ENCODE data around the gene PRR12.
A peak's percentile ranks its signal among the peaks of the same experiment; 100 is the strongest.

PRR12 gene

DNA sequence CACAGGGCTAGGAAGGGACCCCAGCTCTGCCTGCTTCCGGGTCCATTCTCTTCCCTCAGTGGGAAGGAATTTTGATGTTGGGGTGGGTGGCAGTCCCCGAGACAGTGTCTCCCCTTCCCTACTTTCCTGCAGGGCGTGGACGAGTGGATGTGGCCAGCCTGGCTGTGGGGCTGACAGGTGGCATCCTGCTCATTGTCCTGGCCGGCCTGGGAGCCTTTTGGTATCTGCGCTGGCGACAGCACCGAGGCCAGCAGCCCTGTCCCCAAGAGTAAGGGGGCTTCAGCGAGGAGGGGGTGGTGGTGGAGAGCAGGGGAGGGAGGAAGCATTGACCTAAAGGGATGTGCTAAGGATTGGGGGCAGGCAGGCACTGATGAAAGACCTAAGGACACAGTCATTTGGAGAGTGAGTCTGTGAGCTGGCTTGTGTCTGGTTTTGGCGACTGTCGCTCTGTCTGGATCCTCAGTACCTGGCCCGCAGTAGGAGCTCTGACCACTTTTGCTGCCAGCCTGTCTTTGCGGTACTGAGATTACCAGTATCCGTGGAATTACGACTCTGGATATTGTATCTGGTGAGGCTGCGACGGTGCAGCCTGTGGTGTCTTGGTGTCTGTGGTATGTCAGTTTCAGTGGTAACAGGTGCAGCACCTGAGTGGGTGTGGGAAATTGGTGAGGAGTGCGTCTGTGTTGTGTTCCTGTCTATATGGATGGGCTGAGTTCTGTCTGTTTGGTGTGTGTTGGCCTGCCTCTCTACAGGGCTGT lies 2.4 kb upstream of the PRR12 start:
- DNase-seq (ENCODE audit: insufficient read length, low spot score) = no peak
- TF ChIP-seq SPI1 (IDR thresholded peaks at IDR 0.05; ENCODE audit: low read depth, low read length) (no peak), PAX5 (IDR thresholded peaks at IDR 0.05; ENCODE audit: insufficient read depth, low read length, severe bottlenecking) (no peak), POLR2AphosphoS5 (IDR thresholded peaks at IDR 0.05; ENCODE audit: low read depth, low read length) (no peak), POU2F2 (IDR thresholded peaks at IDR 0.05; ENCODE audit: low read depth, low read length) (no peak), POLR2A (IDR thresholded peaks at IDR 0.05; ENCODE audit: low read depth, low read length) (no peak), TAF1 (IDR thresholded peaks at IDR 0.05; ENCODE audit: low read depth, low read length) (no peak)
- peak; percentile 66 for FAIRE-seq

- TF ChIP-seq PAX5 (IDR thresholded peaks at IDR 0.05; ENCODE audit: insufficient read depth, low read length, severe bottlenecking) (no peak), POLR2AphosphoS5 (IDR thresholded peaks at IDR 0.05; ENCODE audit: low read depth, low read length) (no peak), TAF1 (IDR thresholded peaks at IDR 0.05; ENCODE audit: low read depth, low read length) (no peak), POLR2A (IDR thresholded peaks at IDR 0.05; ENCODE audit: low read depth, low read length) (no peak), POU2F2 (IDR thresholded peaks at IDR 0.05; ENCODE audit: low read depth, low read length) (no peak)
- DNase-seq (ENCODE audit: insufficient read length, low spot score) (no peak), FAIRE-seq (peak; percentile 16)
Observed at GRCh38 chr19:49589502-49589905, 1.5 kb upstream of the PRR12 start.

GRCh38 chr19:49590071-49590970 lies 661 bp upstream of the PRR12 start:
- DNase-seq (ENCODE audit: insufficient read length, low spot score) (peak; percentile 91), FAIRE-seq (peak; percentile 99)
- peak; percentile 87 for TF ChIP-seq POLR2AphosphoS5 (IDR thresholded peaks at IDR 0.05; ENCODE audit: low read depth, low read length)
- TF ChIP-seq POLR2A (IDR thresholded peaks at IDR 0.05; ENCODE audit: low read depth, low read length) = peak; percentile 86
- peak; percentile 85; the same call in 1 of the 2 replicates for TF ChIP-seq TAF1 (IDR thresholded peaks at IDR 0.05; ENCODE audit: low read depth, low read length)
- no peak for TF ChIP-seq SPI1 (IDR thresholded peaks at IDR 0.05; ENCODE audit: low read depth, low read length)

GRCh38 chr19:49591731-49592485 lies 926 bp downstream of the PRR12 start:
- DNase-seq (ENCODE audit: insufficient read length, low spot score) = no peak
- peak; percentile 28 for FAIRE-seq
- TF ChIP-seq TAF1 (IDR thresholded peaks at IDR 0.05; ENCODE audit: low read depth, low read length) = no peak
- no peak for TF ChIP-seq SPI1 (IDR thresholded peaks at IDR 0.05; ENCODE audit: low read depth, low read length)
- no peak for TF ChIP-seq POLR2A (IDR thresholded peaks at IDR 0.05; ENCODE audit: low read depth, low read length)

DNA sequence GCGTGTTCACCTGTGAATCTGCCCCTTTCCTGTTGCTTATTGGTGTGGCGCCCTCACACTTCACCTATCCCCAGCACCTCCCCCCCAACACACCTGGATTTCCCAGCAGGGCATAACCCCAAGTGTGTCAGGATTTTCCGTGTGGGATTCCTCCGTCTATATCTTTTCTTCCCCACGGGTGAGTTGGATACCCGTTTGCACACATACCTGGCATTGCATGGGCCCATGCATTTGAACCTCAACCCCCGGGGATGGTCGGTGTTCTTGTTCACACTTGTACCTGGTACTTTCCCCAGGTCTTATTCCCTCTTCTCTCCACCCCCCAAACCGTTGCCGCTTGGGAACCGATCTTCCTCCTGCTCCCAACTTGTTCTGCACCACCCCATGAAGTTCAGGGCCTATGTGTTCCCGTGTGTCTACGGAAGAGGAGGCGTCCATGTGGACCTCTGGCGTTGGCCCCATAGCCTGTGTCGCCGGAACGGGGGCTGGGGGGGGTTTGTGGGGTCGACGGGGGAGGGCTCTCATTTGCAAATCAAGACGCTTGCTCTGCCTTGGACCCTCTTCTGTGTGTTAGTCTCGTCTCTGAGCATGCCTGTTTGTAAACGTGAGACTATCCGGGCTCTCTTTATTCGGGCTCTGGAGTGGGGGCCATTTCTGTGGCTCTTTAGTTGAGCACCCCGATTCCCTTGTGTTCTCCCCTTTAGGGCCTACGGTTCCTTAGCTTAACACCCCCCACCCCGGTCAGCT lies 1.7 kb downstream of the PRR12 start:
- FAIRE-seq (peak; percentile 88), DNase-seq (ENCODE audit: insufficient read length, low spot score) (no peak)
- TF ChIP-seq POLR2AphosphoS5 (IDR thresholded peaks at IDR 0.05; ENCODE audit: low read depth, low read length) (no peak), SPI1 (IDR thresholded peaks at IDR 0.05; ENCODE audit: low read depth, low read length) (no peak), POU2F2 (IDR thresholded peaks at IDR 0.05; ENCODE audit: low read depth, low read length) (no peak), PAX5 (IDR thresholded peaks at IDR 0.05; ENCODE audit: insufficient read depth, low read length, severe bottlenecking) (no peak), TAF1 (IDR thresholded peaks at IDR 0.05; ENCODE audit: low read depth, low read length) (no peak), POLR2A (IDR thresholded peaks at IDR 0.05; ENCODE audit: low read depth, low read length) (no peak)

DNA sequence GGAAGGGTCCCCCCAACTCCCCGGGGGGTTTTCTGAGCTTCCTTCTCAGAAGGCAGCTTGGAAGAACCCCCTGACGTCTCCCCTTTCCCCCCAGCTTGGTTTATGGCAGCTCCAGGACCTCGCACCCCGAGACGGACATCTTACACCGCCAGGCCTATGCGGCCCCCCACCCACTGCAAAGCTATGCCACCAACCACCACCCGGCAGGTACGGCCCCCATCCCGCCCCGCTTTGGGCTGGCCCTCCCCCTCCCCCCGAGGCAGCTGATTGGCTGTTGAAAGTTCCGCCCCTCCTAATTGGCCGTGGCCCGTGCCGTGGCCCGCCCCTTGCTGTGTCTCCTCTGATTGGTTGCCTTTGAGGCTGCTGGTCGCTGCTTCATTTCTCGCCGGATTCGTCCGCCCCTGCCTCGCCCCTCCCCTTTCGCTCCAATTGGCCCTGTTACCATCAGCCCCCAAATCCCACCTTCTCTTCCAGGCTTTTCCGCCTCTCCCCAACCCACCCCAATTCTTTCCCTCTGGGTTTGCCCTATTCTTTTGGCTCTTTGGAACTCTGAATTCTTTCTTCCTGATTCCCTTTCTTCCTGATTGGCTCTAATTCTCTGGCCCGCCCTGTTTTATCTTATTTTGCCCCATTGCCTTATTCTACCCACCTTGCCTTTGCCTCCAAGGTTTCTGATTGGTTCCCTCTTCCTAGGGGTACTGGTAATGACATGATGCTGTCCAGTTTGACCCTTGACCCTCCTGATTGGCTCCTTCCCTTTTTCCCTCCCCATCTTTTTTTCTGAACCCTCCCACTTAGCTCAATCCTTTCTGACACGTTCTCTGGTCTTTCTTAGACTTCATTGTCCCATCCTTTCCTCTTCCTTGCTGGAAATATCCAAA lies 2.5 kb downstream of the PRR12 start:
- FAIRE-seq (peak; percentile 100), DNase-seq (ENCODE audit: insufficient read length, low spot score) (peak; percentile 100)
- TF ChIP-seq PAX5 (IDR thresholded peaks at IDR 0.05; ENCODE audit: insufficient read depth, low read length, severe bottlenecking) = no peak
- TF ChIP-seq POU2F2 (IDR thresholded peaks at IDR 0.05; ENCODE audit: low read depth, low read length) = no peak
- TF ChIP-seq POLR2AphosphoS5 (IDR thresholded peaks at IDR 0.05; ENCODE audit: low read depth, low read length) = no peak
- no peak for TF ChIP-seq POLR2A (IDR thresholded peaks at IDR 0.05; ENCODE audit: low read depth, low read length)
- TF ChIP-seq SPI1 (IDR thresholded peaks at IDR 0.05; ENCODE audit: low read depth, low read length) = no peak
- no peak for TF ChIP-seq TAF1 (IDR thresholded peaks at IDR 0.05; ENCODE audit: low read depth, low read length)

- no peak for TF ChIP-seq POU2F2 (IDR thresholded peaks at IDR 0.05; ENCODE audit: low read depth, low read length)
- no peak for TF ChIP-seq POLR2A (IDR thresholded peaks at IDR 0.05; ENCODE audit: low read depth, low read length)
- no peak for TF ChIP-seq SPI1 (IDR thresholded peaks at IDR 0.05; ENCODE audit: low read depth, low read length)
- no peak for TF ChIP-seq PAX5 (IDR thresholded peaks at IDR 0.05; ENCODE audit: insufficient read depth, low read length, severe bottlenecking)
- TF ChIP-seq TAF1 (IDR thresholded peaks at IDR 0.05; ENCODE audit: low read depth, low read length) = no peak
- TF ChIP-seq POLR2AphosphoS5 (IDR thresholded peaks at IDR 0.05; ENCODE audit: low read depth, low read length) = no peak
- DNase-seq (ENCODE audit: insufficient read length, low spot score) (no peak), FAIRE-seq (no peak)
Observed at GRCh38 chr19:49594157-49594992, 3.4 kb downstream of the PRR12 start.

All from GM12891 (cell line).